GM12874 (cell line): ENCODE measurements around the gene DUSP10.

Experiments used
- TF ChIP-seq, protein P1 (sequence below): IDR thresholded peaks from 2 replicates; pipeline ENCODE4 v1.5.1; 2011; ENCODE audit warnings: low read depth, mild to moderate bottlenecking, control low read depth, low read length, moderate library complexity; ENCODE audit not compliant: insufficient read depth

DUSP10 gene

DNA sequence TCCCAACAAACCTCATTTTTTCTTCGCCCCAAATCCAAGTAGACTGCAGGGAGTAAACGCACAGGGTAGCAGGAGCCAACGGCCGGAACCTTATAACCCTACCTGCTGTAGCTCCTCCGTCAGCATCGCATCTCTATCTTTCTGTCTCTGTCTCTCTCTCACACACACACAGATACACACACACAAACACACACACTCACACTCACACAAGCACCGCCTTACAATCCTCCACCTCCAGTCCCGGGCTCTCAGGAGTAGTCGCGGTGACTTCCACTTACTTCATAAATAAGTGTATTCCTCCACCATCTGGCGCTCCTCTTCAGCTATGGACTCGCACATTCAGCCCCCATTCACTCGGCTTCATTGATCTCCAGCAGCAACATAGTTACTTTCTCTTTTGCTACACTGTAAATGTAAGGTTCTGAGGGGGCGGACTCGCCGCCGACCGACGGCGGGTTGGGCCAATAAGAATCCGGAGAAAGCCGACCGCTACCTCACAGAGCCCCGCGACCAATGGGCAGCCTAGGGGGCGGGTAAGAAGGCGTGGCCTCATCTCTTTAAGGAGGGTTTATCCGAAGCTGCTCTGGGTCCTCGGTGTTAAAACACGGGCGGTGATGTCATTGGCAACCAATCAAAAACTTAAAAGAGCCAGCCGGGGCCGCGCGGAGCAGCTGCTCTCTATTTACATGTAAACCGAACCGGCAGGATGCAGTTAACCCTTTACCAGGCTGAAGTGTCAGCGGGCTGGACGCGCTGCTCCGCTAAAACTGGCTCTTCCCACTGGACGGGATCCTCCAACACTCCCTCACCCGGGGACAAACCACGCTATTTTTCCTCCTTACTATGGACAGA is at the start of gene DUSP10:
Gene DUSP10 (minus strand): TSS at position 387 of the 852 bp plus-strand sequence. CDS start 2,345 bp downstream, outside the sequence.
- TF ChIP-seq, protein P1, sequence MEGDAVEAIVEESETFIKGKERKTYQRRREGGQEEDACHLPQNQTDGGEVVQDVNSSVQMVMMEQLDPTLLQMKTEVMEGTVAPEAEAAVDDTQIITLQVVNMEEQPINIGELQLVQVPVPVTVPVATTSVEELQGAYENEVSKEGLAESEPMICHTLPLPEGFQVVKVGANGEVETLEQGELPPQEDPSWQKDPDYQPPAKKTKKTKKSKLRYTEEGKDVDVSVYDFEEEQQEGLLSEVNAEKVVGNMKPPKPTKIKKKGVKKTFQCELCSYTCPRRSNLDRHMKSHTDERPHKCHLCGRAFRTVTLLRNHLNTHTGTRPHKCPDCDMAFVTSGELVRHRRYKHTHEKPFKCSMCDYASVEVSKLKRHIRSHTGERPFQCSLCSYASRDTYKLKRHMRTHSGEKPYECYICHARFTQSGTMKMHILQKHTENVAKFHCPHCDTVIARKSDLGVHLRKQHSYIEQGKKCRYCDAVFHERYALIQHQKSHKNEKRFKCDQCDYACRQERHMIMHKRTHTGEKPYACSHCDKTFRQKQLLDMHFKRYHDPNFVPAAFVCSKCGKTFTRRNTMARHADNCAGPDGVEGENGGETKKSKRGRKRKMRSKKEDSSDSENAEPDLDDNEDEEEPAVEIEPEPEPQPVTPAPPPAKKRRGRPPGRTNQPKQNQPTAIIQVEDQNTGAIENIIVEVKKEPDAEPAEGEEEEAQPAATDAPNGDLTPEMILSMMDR = no peak

DNA sequence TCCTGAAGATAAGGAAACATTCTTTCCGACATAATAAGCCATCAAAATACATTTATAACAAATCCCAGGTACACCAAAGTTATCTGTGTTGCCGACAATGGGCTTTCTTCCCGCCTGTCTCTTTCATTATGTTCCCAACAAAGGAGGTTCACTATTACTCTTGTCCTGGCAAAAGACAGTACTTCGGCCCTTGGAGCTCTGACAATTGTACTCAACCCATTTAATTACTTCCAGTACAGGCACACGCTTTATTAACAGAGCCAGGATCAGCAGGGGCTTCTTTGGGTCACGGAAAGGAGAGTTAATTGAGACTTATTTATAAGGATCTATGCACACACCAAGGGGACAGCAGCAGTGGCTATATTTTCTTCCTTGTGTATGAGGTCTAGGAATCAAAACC is 46.6 kb upstream of the DUSP10 start:
- TF ChIP-seq, protein P1 = no peak

DNA sequence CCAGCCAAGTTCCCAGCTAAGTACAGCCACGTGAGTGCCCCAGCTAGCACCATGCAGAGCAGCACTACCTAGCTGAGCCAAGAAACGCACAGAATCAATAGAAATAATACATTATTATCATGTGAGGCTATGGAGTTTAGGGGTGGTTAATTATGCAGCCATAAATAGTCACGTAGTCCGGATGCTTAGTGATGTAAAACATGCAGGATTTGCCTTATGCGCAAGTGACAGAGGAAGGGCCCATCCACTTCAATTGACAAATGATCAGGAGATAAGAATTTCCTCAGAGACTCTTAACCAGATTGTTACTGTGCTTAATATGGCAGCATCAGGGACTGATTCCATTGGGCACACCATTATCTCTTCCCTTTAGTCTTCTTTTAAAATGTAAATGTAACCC is 44.8 kb upstream of the DUSP10 start:
- TF ChIP-seq, protein P1 = no peak

DNA sequence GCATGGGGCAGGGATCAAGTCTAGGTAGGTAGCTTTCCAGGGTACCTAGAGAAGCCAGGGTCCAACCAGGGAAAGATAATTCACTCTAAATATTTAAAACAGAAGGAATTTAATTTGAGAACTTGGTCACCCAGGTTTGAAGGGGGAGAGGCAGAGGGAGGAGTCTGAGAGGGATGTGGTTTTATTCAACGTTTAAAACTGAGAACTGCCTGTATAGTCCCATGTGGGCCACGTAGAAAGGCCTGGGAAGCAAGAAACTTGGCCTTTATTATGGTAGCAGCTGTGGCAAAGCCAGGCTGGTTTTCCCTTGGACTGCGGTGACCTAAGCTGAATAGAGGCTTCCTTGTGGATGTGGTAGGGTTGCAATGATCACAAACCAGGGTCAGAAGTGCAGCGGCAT is 42.0 kb upstream of the DUSP10 start:
- TF ChIP-seq, protein P1 = no peak

DNA sequence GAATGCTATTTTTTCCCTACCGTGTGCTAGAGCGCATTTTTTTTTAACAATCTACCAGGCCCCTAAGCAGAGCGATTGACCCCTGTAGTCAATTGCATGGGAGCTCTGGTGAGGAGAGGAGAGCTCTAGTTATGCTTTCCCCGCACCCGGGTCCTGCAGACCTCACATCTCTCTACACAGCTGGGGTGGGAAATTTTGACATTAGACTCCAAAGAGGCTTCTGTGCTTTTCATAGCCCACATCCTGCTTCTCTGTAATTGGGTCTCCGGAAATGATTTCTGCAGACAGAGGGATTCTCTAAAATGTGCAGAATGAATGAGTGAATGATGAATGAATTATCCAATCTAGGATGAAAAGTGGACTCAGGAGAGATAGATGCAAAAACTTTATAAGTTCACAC is 41.5 kb upstream of the DUSP10 start:
- TF ChIP-seq, protein P1 = no peak

DNA sequence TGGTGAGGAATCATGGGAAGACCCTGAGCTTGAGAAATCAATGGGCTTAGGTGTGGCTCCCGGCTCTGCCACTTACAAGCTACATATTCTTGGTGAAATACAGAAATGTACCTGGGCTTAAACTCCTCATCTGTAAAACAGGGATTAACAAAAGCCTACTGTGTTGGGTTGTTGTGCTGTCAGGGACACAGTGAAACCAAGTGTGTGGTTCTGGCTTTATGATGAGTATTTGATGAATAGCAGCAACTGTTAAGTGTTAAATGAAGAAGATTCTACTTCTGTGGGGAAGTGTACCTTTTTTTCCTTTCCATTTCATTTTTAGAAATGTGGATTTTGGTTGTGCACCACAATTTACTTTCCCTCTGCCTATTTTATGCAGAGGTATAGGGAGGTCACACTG is 41.1 kb upstream of the DUSP10 start:
- TF ChIP-seq, protein P1 = no peak

DNA sequence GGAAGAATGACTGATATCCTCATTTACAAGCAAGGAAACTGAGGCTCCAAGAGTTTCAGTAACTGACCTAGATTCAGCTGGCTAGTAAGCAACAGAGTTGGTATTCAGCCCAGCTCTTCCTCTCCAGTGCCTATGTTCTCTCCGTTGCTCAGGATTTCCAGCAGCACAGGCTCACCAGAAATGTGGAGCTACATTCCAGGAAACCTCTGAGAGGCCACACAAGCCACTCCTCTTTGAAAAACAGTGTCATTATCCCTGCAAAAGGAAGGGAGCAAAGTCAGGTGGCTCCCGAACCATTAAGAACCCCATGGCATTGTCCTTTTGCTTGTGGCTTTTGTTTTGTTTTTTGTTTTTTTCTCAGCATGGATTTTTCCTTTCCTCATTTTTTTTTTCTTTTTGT is 40.6 kb upstream of the DUSP10 start:
- TF ChIP-seq, protein P1 = no peak
